HG02623 (cell line): ENCODE results near the gene MCTP2.

ENCODE experiments used
- ATAC-seq: cut with Tn5 transposase; IDR thresholded peaks from one replicate; pipeline ENCODE4 v1.9.1; 2021; ENCODE audit warnings: moderate library complexity; ENCODE audit not compliant: unreplicated experiment

MCTP2 gene

GRCh38 chr15:94230883-94231722, at the start of gene MCTP2:
Gene MCTP2, plus strand, starts transcription at chr15:94231561. Its CDS starts 66,705 bp downstream, at chr15:94298266.
- peak; percentile 56 for ATAC-seq

GRCh38 chr15:94182883-94183282, 48.5 kb upstream of the MCTP2 start:
- ATAC-seq, result no peak

GRCh38 chr15:94185547-94186236, 45.7 kb upstream of the MCTP2 start:
- ATAC-seq, result no peak

- no peak for ATAC-seq
These were observed 44.5 kb upstream of the MCTP2 start for GRCh38 chr15:94186770-94187331.

GRCh38 chr15:94193906-94194305, 37.5 kb upstream of the MCTP2 start:
- no peak for ATAC-seq

- ATAC-seq, result no peak
These were observed 34.8 kb upstream of the MCTP2 start for GRCh38 chr15:94196531-94196930.

- ATAC-seq, result no peak
These were observed 32.7 kb upstream of the MCTP2 start for GRCh38 chr15:94198633-94199032.

- no peak for ATAC-seq
These were observed 31.6 kb upstream of the MCTP2 start for GRCh38 chr15:94199725-94200124.

- ATAC-seq, result no peak
These were observed 28.1 kb upstream of the MCTP2 start for GRCh38 chr15:94203306-94203705.

- ATAC-seq, result no peak
These were observed 26.0 kb upstream of the MCTP2 start for GRCh38 chr15:94205366-94205765.

GRCh38 chr15:94206463-94207167, 24.7 kb upstream of the MCTP2 start:
- peak; percentile 47 for ATAC-seq

- ATAC-seq, result no peak
These were observed 19.1 kb upstream of the MCTP2 start for GRCh38 chr15:94212291-94212690.

GRCh38 chr15:94225616-94226015, 5.7 kb upstream of the MCTP2 start:
- no peak for ATAC-seq

GRCh38 chr15:94228611-94229010, 2.8 kb upstream of the MCTP2 start:
- ATAC-seq, result no peak

GRCh38 chr15:94229591-94230369, 1.6 kb upstream of the MCTP2 start:
- ATAC-seq, result peak; percentile 56

- ATAC-seq, result no peak
These were observed 904 bp upstream of the MCTP2 start for GRCh38 chr15:94230431-94230882.

- peak; percentile 9 for ATAC-seq
These were observed 535 bp downstream of the MCTP2 start for GRCh38 chr15:94231723-94232468.

- ATAC-seq, result no peak
These were observed 2.1 kb downstream of the MCTP2 start for GRCh38 chr15:94233441-94233840.

GRCh38 chr15:94234300-94234699, 2.9 kb downstream of the MCTP2 start:
- no peak for ATAC-seq

- ATAC-seq, result no peak
These were observed 3.7 kb downstream of the MCTP2 start for GRCh38 chr15:94235041-94235440.
